ENCODE data around the gene CCPG1. TPM values are rescaled to one million over a fixed set of nuclear protein-coding genes. Genes with fewer than 3 reads are reported as not detected.

The CCPG1 gene
- total and polyA plus RNA-seq, 2 of the 13 experiments (the other 11 are each of a cell fraction or from before 2014, with no cell fraction given) = 16.1 to 19.5 TPM

DNA sequence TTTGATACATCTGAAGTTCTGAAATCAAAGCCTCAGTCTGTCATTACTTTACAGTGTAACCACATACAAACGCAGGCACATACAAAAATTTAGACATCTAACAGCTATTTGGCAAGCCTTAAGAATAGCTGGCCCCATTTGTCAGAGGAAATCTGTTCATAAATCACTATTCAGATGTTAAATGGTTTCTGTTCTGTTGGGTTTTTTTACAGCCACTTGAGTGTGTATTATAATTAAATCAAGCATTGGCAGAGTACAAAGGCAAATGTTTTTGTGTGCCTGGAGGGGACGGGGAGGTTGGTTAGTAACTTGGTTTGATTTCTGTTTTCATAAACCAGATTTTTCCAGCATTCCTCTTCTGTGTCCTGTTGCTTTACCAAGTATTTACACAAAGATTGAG is 65.0 kb downstream of the CCPG1 start:
- no peak overlapping the region for H3K27ac ChIP-seq (ENCODE audit: extremely low read length, insufficient read depth, low read length)
- no peaks in the 10 kb centered on the region for H3K79me2 ChIP-seq (ENCODE audit: insufficient read depth, low read length)
- no TSS peak for BruUV-seq (replicated peaks)
- H3K9ac ChIP-seq (ENCODE audit: insufficient read depth, low read depth, low read length) = no peak overlapping the region
- H3K4me1 ChIP-seq (ENCODE audit: insufficient read depth, low read length) = no peaks in the 10 kb centered on the region
- WGBS (ENCODE audit: low lambda C conversion rate) = 93% methylated on average over 2 of the region's 2 CpGs
- H3K4me2 ChIP-seq (ENCODE audit: low read depth, low read length) = no peak overlapping the region
- H4K20me1 ChIP-seq (ENCODE audit: insufficient read depth, low read length) = no peaks in the 10 kb centered on the region
- H3K27me3 ChIP-seq (ENCODE audit: control insufficient read depth in 1 of 2, insufficient read depth in 2 of 2, low read length in 2 of 2) = no peaks in the 10 kb centered on the region
- H3K4me3 ChIP-seq (replicated peaks in 1 of 3; ENCODE audit: insufficient read depth in 1 of 3, low read depth in 2 of 3, low read length in 3 of 3) = no peak overlapping the region
- FAIRE-seq (no peak), DNase-seq (ENCODE audit: low spot score) (no peak), ATAC-seq (no peak)
- H2AFZ ChIP-seq (ENCODE audit: low read length) = no peak overlapping the region
- ChIA-PET CTCF (ENCODE audit: low intra/inter-chr PET ratio, low total read pairs) (no interaction called here), POLR2A (no interaction called here)
- intact Hi-C loops (cut with micrococcal nuclease; ENCODE audit: unreplicated experiment) (no loop called here), in situ Hi-C loops (cut with HindIII; ENCODE audit: extremely low pct_ligation_motif_present, low pct_unique_long_range_greater_than_20kb) (no loop called here)
- 0 out of 5 replicates have a peak, but pooled peaks cover 0 to 6% of the 10 kb centered on the region in 2 experiments for H3K36me3 ChIP-seq (replicated peaks in 1 of 2; ENCODE audit: control insufficient read depth in 1 of 2, insufficient read depth in 2 of 2, low read length in 2 of 2)
- no peaks in the 10 kb centered on the region for H3K9me3 ChIP-seq (ENCODE audit: low read length)
- TF ChIP-seq FIP1L1 (IDR thresholded peaks at IDR 0.05; ENCODE audit: borderline replicate concordance, insufficient read depth, low read depth, low read length) (no peak), ZNF331 (CRISPR knock-in tag; IDR thresholded peaks at IDR 0.05) (no peak), KAT7 (CRISPR knock-in tag; IDR thresholded peaks at IDR 0.05; ENCODE audit: borderline replicate concordance) (no peak), SMYD3 (CRISPR knock-in tag; IDR thresholded peaks at IDR 0.05) (no peak), XRCC5 (optimal IDR thresholded peaks at IDR 0.05; ENCODE audit: low read length) (no peak), CBX1 (IDR thresholded peaks at IDR 0.05; ENCODE audit: low read depth) (no peak), CENPX (CRISPR knock-in tag; IDR thresholded peaks at IDR 0.05) (no peak), ARID2 (CRISPR knock-in tag; IDR thresholded peaks at IDR 0.05; ENCODE audit: borderline replicate concordance) (no peak), ZNF335 (CRISPR knock-in tag; IDR thresholded peaks at IDR 0.05) (no peak), ZNF577 (CRISPR knock-in tag; IDR thresholded peaks at IDR 0.05; ENCODE audit: borderline replicate concordance, low read depth) (no peak), MAFK (conservative IDR thresholded peaks at IDR 0.05 in 1 of 2, IDR thresholded peaks at IDR 0.05 in 1 of 2; ENCODE audit: low read length in 2 of 2) (no peak), SP140L (CRISPR knock-in tag; IDR thresholded peaks at IDR 0.05; ENCODE audit: borderline replicate concordance) (no peak)
- TF ChIP-seq, protein P1, sequence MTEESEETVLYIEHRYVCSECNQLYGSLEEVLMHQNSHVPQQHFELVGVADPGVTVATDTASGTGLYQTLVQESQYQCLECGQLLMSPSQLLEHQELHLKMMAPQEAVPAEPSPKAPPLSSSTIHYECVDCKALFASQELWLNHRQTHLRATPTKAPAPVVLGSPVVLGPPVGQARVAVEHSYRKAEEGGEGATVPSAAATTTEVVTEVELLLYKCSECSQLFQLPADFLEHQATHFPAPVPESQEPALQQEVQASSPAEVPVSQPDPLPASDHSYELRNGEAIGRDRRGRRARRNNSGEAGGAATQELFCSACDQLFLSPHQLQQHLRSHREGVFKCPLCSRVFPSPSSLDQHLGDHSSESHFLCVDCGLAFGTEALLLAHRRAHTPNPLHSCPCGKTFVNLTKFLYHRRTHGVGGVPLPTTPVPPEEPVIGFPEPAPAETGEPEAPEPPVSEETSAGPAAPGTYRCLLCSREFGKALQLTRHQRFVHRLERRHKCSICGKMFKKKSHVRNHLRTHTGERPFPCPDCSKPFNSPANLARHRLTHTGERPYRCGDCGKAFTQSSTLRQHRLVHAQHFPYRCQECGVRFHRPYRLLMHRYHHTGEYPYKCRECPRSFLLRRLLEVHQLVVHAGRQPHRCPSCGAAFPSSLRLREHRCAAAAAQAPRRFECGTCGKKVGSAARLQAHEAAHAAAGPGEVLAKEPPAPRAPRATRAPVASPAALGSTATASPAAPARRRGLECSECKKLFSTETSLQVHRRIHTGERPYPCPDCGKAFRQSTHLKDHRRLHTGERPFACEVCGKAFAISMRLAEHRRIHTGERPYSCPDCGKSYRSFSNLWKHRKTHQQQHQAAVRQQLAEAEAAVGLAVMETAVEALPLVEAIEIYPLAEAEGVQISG (CRISPR knock-in tag; IDR thresholded peaks at IDR 0.05) = no peak
- TF ChIP-seq, protein P2, sequence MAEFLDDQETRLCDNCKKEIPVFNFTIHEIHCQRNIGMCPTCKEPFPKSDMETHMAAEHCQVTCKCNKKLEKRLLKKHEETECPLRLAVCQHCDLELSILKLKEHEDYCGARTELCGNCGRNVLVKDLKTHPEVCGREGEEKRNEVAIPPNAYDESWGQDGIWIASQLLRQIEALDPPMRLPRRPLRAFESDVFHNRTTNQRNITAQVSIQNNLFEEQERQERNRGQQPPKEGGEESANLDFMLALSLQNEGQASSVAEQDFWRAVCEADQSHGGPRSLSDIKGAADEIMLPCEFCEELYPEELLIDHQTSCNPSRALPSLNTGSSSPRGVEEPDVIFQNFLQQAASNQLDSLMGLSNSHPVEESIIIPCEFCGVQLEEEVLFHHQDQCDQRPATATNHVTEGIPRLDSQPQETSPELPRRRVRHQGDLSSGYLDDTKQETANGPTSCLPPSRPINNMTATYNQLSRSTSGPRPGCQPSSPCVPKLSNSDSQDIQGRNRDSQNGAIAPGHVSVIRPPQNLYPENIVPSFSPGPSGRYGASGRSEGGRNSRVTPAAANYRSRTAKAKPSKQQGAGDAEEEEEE (CRISPR knock-in tag; IDR thresholded peaks at IDR 0.05; ENCODE audit: borderline replicate concordance) = no peak
- TF ChIP-seq, protein P3, sequence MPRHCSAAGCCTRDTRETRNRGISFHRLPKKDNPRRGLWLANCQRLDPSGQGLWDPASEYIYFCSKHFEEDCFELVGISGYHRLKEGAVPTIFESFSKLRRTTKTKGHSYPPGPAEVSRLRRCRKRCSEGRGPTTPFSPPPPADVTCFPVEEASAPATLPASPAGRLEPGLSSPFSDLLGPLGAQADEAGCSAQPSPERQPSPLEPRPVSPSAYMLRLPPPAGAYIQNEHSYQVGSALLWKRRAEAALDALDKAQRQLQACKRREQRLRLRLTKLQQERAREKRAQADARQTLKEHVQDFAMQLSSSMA (CRISPR knock-in tag; IDR thresholded peaks at IDR 0.05) = no peak
- TF ChIP-seq, protein P4, sequence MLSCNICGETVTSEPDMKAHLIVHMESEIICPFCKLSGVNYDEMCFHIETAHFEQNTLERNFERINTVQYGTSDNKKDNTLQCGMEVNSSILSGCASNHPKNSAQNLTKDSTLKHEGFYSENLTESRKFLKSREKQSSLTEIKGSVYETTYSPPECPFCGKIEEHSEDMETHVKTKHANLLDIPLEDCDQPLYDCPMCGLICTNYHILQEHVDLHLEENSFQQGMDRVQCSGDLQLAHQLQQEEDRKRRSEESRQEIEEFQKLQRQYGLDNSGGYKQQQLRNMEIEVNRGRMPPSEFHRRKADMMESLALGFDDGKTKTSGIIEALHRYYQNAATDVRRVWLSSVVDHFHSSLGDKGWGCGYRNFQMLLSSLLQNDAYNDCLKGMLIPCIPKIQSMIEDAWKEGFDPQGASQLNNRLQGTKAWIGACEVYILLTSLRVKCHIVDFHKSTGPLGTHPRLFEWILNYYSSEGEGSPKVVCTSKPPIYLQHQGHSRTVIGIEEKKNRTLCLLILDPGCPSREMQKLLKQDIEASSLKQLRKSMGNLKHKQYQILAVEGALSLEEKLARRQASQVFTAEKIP (CRISPR knock-in tag; IDR thresholded peaks at IDR 0.05; ENCODE audit: borderline replicate concordance) = no peak
- TF ChIP-seq, protein P5, sequence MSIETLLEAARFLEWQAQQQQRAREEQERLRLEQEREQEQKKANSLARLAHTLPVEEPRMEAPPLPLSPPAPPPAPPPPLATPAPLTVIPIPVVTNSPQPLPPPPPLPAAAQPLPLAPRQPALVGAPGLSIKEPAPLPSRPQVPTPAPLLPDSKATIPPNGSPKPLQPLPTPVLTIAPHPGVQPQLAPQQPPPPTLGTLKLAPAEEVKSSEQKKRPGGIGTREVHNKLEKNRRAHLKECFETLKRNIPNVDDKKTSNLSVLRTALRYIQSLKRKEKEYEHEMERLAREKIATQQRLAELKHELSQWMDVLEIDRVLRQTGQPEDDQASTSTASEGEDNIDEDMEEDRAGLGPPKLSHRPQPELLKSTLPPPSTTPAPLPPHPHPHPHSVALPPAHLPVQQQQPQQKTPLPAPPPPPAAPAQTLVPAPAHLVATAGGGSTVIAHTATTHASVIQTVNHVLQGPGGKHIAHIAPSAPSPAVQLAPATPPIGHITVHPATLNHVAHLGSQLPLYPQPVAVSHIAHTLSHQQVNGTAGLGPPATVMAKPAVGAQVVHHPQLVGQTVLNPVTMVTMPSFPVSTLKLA (IDR thresholded peaks at IDR 0.05) = no peak

Data from HepG2 (cell line).